Activated T-cell treated with anti-CD3 and anti-CD28 coated beads for 48 hours (primary cell): ENCODE data around the gene NUAK1.

ENCODE experiments used
- DNase-seq: peaks from one replicate; pipeline ENCODE4 v3.0.0-alpha.2; 2020; ENCODE audit warnings: low read depth

Gene NUAK1

DNA sequence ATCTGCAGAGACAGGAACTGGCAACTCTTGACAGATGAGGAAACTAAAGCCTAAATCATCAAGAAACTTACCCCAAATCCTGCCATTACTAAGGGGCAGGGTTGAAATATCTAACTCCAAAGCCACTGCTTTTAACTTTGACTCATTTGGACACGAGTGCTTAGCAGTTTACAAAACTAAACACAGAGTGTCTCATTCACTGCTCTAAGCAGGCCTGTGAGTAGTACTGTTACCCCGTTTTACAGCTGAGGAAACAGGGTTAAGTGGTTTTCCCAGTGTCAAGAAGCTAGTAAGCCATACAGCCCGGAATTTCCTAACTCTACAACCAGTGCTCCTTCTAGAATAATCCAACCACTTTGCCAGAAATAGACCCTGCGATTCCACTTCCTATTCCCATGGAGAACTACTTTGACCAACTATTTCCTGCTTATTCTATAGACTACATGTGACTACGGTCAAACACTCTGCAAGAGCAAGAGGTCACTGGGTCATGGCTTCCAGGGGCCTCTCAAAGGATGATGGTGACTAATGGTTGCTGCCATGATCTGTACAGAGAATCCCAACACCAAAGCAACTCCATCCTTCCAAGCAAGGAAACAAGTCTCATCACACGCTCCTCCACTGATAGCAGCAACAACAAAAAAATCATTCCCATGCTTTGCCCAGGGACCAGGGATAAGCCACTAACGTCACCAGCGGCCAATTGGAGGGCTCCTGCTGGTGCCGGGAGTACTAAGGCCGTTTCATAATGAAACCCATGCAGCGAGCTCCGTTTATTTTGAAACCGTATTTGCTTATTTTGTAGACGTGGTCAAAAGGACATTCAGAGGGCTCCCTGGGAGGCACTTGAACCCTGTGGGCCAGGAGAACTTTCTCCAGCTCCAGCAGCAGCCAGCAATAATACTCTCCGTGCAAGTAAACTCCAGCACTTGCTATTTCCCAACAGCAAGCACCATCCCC lies 56.3 kb downstream of the NUAK1 start:
- DNase-seq = no peak

DNA sequence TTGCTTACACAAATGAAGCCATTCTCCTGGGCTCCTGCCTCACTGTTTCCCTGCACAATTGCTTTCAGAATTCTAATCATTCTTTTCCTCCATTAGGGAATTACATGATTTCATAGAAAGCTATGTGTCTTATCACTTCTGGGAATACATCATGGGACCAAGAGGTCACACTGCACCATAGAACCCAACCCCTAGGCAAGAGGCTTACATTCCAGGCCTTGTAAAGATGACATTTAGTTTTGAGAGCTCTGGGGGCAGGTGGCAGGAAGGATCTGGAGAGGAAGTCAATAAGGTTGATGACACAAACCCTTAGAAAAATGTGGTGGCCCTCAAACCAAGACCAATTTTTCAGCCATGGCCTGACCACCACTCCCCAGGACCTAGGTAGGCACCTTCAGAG lies 57.1 kb downstream of the NUAK1 start:
- DNase-seq = no peak

- DNase-seq = no peak
Observed at GRCh38 chr12:106080791-106081170, 58.0 kb downstream of the NUAK1 start.

- no peak for DNase-seq
Observed at GRCh38 chr12:106080041-106080790, 58.5 kb downstream of the NUAK1 start.

- no peak for DNase-seq
Observed at GRCh38 chr12:106079148-106079738, 59.5 kb downstream of the NUAK1 start.

- DNase-seq = no peak
Observed at GRCh38 chr12:106078358-106079010, 60.3 kb downstream of the NUAK1 start.

- no peak for DNase-seq
Observed at GRCh38 chr12:106074706-106075392, 63.9 kb downstream of the NUAK1 start.

GRCh38 chr12:106074361-106074705 lies 64.4 kb downstream of the NUAK1 start:
- no peak for DNase-seq

- DNase-seq = no peak
Observed at GRCh38 chr12:106073179-106073578, 65.6 kb downstream of the NUAK1 start.

- no peak for DNase-seq
Observed at GRCh38 chr12:106072751-106073150, 66.0 kb downstream of the NUAK1 start.

DNA sequence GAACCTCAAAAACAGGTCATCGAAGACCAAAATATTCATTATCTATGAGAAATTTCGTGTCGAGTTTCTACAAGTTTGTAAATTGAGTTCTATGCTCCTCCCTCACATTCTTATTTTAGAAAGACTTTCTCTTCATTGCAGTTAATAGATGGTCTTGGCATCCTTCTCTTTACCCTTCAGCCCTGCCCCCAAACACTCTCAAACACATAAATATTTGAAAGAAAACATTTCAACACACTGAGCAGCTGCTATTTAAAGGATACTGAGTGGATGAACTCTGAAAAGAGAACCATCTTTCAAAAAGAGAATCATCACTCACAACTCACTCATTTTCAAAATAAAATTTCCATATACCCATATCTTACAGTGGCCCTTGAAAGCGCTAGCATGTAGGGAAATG lies 67.1 kb downstream of the NUAK1 start:
- no peak for DNase-seq

DNA sequence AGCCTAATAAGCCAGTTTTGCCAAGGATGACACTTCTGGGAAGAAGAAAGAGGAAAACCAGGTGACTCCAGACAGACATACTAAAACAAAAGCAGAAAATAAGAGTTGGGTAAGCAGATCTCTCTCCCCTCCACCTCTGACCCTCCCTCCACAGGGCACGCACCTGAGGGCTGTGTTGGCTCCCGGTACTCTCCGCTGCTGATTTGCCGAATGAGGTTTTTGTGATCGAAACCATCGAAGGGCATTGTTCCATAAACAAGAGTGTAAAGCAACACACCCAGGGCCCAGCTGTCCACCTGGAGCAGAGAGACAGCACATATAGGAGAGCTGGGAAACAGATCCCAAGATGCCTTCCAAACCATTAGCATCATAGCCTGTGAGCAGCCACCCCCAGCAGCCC lies 68.1 kb downstream of the NUAK1 start:
- no peak for DNase-seq

DNA sequence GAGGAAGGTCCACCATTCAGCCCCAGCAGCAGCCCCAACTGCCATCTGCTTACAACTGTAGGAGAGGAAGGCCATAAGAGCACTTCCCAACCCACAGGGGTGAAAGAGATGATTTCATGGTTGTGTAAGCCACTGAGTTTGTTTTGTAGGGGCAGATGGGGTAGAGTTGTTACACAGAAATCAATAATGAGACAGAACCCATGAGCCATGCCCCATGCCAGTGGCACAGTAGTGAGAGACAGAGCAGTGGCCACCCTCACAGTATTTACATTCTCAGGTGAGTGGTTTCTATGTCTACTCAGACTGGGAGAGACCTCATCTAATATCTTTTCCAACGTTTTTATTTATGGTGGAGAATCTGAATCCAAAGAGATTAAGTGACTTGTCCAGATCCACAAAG lies 68.6 kb downstream of the NUAK1 start:
- DNase-seq = no peak

GRCh38 chr12:106068296-106068695 lies 70.5 kb downstream of the NUAK1 start:
- no peak for DNase-seq

DNA sequence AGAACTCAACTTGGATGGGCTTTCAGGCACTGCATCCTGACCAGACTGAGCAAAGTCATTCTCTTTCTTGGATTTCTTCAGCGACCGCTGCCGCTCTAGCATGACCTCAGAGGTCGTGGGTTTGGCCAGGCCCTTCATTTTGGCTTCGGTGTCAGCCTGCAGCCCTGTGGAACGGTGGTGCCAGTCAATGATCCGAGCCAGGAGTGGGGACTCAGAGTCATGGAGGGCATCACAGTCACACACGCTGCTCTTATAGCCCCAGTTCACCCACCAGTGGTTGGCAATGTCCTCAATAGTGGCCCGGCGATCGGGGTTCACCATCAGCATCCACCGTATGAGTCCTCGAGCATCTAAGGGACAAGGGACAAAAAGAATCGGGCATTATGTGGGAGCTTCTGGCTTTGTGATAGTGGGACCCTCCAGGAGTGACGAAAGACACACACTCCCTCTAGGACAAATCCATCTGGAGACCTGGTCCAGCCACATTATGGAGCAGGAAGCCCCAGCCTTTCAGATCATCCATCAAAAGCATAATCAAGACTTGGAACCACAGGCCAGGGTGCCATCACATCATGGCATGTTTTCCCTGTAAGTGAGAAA lies 71.0 kb downstream of the NUAK1 start:
- no peak for DNase-seq

- DNase-seq = no peak
Observed at GRCh38 chr12:106066726-106067325, 71.9 kb downstream of the NUAK1 start.

- no peak for DNase-seq
Observed at GRCh38 chr12:106066051-106066705, 72.6 kb downstream of the NUAK1 start.

- no peak for DNase-seq
Observed at GRCh38 chr12:106065506-106065905, 73.2 kb downstream of the NUAK1 start.

- DNase-seq = no peak
Observed at GRCh38 chr12:106064721-106065021, 74.1 kb downstream of the NUAK1 start.

DNA sequence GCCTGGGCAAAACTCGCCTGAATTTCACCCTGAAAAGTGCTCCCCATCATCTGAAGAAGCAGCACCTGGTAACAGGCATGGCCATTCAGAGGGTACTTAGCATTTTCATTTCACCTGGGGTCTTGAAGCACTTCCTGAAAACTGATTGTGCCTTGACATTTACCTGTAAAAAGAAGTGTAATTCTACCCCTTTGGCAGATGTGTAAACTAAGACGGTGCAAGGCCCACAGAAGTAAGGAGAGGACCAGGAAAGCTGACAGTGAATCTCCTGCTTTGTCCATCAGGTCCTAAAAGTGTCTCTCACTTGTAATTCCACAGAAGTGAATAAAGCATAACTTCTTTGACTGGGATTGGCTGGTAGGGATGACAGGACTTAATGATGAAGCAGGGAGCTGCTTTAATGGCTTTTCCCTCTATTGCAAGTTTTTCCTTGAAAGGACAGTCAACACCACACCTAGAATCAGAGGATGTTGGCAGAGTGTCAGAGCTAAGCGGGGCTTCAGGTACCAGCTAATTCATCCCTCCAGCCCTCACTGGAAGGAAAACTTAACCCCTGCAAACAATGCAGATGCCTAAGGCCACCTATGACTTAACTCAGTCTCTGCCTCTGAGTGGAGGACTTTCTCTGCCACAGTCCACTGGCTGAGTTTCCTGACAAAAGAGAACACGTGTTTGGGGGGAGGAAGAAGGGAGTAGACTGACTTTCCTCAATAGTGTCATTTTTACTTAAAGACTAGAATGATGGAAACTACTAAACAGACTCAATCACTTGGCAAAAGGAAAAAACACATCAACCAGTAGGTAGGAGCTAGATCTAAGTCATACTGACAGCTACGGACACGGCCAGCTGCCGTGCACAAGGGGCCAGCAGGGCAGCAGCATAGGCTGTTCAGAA lies 74.7 kb downstream of the NUAK1 start:
- DNase-seq = no peak
